Dendritic cell treated with granulocyte-macrophage colony-stimulating factor and Interleukin-4, amounts not matched to agents 40 ng/mL and 50 ng/mL, for 4 days (primary cell): Measurements from ENCODE around the gene ALPL.

ENCODE experiments used
- H3K27ac Mint-ChIP-seq: one replicate; pipeline ENCODE4 v1.8.0; 2022; ENCODE audit warnings: mild to moderate bottlenecking, mixed read lengths
- H3K27me3 Mint-ChIP-seq: one replicate; pipeline ENCODE4 v1.8.0; 2022; ENCODE audit warnings: mild to moderate bottlenecking, mixed read lengths
- H3K36me3 Mint-ChIP-seq: one replicate; pipeline ENCODE4 v1.8.0; 2022; ENCODE audit warnings: low read depth, mixed read lengths
- H3K4me1 Mint-ChIP-seq: one replicate; pipeline ENCODE4 v1.8.0; 2022; ENCODE audit warnings: low read depth, mixed read lengths
- H3K4me3 Mint-ChIP-seq: one replicate; pipeline ENCODE4 v1.8.0; 2022; ENCODE audit warnings: mild to moderate bottlenecking, moderate library complexity, mixed read lengths
- H3K9me3 Mint-ChIP-seq: one replicate; pipeline ENCODE4 v1.8.0; 2022; ENCODE audit warnings: mixed read lengths
- intact Hi-C: fragments of 100-400 bp; cut with micrococcal nuclease; formaldehyde crosslinking; loops from one replicate; pipeline ENCODE4 v1.15.0; 2022

The ALPL gene

DNA sequence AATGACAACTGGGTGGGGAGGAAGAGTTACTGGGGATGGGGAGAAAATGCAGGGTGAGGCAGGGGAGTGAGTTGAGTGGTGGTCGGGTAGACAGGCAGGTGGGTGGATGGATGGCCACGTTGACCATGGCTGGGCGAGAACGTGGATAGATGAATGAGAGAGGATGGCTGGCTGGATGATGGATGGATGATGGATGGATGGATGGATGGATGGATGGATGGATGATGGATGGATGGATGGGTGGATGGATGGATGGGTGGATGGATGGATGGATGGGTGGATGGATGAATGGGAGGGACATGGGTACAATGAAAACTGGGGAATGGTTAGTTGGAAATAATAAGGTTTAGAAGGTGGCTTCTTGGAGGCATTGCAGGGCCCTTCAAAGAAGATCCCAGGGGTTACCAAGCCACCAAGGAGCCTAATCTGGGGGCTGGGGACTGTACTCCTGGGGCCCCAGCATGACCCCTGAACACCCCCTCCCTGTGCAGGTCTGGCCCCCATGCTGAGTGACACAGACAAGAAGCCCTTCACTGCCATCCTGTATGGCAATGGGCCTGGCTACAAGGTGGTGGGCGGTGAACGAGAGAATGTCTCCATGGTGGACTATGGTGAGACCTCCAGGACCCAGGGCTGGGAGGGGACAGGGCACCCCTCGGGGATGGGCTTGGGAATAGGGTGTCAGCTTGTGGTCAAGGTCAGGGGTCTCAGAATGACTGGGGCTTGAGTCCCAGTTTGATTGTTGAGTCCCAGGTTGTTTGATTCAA, 67.0 kb downstream of the ALPL start:
- intact Hi-C loops: no loop called here
- Mint-ChIP-seq H3K36me3 (no peaks in the 10 kb centered on the region), H3K4me1 (peaks cover 6% of the 10 kb centered on the region), H3K4me3 (no peak overlapping the region), H3K9me3 (no peaks in the 10 kb centered on the region), H3K27me3 (peaks cover 49% of the 10 kb centered on the region), H3K27ac (no peak overlapping the region)

DNA sequence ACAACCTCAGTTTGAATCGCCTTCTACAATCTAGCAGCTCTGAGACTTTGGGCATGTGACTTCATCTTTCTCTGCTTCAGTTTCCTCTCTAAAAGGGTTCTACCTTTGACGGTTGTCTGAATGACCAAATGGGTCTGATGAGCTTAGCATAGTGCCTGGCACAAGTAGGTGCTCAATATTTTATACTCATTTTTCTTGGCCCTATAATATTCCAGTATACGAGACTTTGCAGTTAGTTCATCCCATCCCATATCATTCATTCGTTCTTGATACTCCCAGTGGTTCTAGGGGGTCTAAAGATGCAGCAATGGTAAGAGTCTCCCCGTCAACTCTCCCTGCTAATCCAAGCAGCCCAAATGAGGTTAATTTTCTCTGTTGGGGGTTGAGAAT, 67.6 kb downstream of the ALPL start:
- Mint-ChIP-seq H3K9me3 (no peaks in the 10 kb centered on the region), H3K27me3 (peaks cover 49% of the 10 kb centered on the region), H3K36me3 (no peaks in the 10 kb centered on the region), H3K27ac (no peak overlapping the region), H3K4me3 (no peak overlapping the region), H3K4me1 (peaks cover 6% of the 10 kb centered on the region)
- intact Hi-C loops: no loop called here

DNA sequence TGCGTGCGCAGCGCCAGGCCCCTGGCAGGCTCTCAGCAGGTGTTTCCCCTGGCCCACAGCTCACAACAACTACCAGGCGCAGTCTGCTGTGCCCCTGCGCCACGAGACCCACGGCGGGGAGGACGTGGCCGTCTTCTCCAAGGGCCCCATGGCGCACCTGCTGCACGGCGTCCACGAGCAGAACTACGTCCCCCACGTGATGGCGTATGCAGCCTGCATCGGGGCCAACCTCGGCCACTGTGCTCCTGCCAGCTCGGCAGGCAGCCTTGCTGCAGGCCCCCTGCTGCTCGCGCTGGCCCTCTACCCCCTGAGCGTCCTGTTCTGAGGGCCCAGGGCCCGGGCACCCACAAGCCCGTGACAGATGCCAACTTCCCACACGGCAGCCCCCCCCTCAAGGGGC, 68.1 kb downstream of the ALPL start:
- intact Hi-C loops: no loop called here
- Mint-ChIP-seq H3K4me3 (no peak overlapping the region), H3K27ac (no peak overlapping the region), H3K36me3 (no peaks in the 10 kb centered on the region), H3K9me3 (no peaks in the 10 kb centered on the region), H3K27me3 (peaks cover 49% of the 10 kb centered on the region), H3K4me1 (peaks cover 6% of the 10 kb centered on the region)

DNA sequence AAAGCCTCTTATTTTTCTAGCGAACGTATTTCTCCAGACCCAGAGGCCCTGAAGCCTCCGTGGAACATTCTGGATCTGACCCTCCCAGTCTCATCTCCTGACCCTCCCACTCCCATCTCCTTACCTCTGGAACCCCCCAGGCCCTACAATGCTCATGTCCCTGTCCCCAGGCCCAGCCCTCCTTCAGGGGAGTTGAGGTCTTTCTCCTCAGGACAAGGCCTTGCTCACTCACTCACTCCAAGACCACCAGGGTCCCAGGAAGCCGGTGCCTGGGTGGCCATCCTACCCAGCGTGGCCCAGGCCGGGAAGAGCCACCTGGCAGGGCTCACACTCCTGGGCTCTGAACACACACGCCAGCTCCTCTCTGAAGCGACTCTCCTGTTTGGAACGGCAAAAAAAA, 68.7 kb downstream of the ALPL start:
- H3K27me3 Mint-ChIP-seq: peaks cover 44% of the 10 kb centered on the region
- no peaks in the 10 kb centered on the region for H3K9me3 Mint-ChIP-seq
- intact Hi-C loops: no loop called here

DNA sequence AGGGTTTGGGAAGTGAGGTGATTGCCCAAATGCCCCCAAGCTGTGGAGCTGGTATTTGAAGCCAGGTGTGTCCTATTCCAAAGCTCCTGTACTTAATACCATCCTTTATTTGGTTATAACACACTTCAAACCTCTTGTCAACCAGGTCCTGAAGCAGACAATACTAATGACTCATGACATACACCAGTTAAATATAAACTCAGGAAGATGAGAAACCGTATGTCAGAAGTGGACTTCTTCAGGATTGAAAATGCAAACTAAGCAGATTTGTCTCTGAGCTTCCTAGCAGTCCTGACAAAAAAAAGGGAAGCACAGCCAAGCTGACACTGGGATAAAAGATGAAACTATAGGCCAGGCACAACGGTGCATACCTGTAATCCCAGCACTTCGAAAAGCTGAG, 70.6 kb downstream of the ALPL start:
- intact Hi-C loops: no loop called here
- Mint-ChIP-seq H3K27me3 (peaks cover 32% of the 10 kb centered on the region), H3K9me3 (no peaks in the 10 kb centered on the region), H3K27ac (no peak overlapping the region), H3K4me3 (no peak overlapping the region), H3K4me1 (peaks cover 12% of the 10 kb centered on the region), H3K36me3 (no peaks in the 10 kb centered on the region)

More for the DNA sequence above, 68.7 kb downstream of the ALPL start:
- peaks cover 10% of the 10 kb centered on the region for H3K4me1 Mint-ChIP-seq
- no peaks in the 10 kb centered on the region for H3K36me3 Mint-ChIP-seq
- H3K4me3 Mint-ChIP-seq: no peak overlapping the region
- no peak overlapping the region for H3K27ac Mint-ChIP-seq

DNA sequence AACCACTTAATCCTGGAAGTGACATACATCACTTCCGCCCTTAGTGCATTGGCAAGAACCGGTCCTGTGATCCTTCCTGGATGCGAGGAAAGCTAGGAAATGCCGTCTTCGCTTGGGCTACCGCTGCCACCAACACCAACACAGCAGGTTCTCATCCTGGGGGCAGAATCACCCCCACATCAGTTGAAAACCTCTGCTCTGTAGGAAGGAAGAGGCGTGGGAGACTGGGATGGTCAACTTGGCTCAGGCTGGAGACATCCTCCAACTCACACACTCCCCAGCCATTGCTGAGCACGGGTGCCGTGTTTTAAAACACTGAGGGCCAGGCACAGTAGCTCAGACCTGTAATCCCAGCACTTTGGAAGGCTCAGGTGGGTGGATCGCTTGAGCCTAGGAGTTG, 74.9 kb downstream of the ALPL start:
- Mint-ChIP-seq H3K27me3 (peaks cover 35% of the 10 kb centered on the region), H3K4me1 (peaks cover 12% of the 10 kb centered on the region), H3K9me3 (no peaks in the 10 kb centered on the region), H3K27ac (no peak overlapping the region), H3K4me3 (no peak overlapping the region), H3K36me3 (no peaks in the 10 kb centered on the region)
- intact Hi-C loops: no loop called here

DNA sequence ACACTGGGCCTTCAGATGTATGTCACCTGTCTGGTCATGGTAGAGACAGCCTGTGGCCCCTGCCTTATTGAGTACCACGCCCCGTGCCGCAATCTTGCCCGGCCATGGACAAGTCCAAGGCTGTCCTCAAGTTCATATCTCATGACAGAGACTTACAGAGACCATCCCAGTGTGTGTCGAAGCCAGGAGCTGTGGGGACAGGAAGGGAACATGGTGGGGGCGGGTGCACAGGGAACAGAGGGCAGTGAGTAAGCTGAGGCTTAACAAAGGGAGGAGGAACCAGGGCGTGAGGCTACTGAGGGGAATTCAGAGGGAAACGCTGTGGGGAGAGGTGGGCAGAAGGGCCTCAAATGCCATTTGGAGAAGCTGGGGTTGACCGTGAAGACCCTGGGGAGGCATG, 75.8 kb downstream of the ALPL start:
- Mint-ChIP-seq H3K4me1 (peaks cover 7% of the 10 kb centered on the region), H3K4me3 (no peak overlapping the region)

DNA sequence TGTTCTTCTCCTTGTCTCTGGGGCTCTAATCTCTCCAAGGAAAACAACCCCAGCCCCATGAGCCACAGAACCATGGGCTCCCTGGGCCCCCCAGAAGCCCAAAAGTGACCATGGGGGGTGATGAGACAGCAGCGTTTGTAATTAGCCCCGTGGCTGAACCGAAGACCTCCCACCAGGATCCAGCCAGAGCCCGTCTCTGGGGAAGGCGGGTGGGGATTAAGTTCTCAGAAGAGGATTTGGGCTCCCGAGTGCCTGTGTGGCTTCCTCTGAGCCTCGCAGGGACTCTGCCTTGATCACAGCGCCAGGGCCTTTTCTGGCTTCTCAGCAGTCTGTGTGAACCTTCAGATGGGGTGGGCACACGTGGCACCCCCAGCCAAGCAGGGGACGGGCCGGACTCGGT, 77.0 kb downstream of the ALPL start:
- Mint-ChIP-seq H3K27ac (no peak overlapping the region), H3K27me3 (peaks cover 54% of the 10 kb centered on the region), H3K4me3 (no peak overlapping the region), H3K4me1 (peaks cover 12% of the 10 kb centered on the region), H3K9me3 (no peaks in the 10 kb centered on the region), H3K36me3 (no peaks in the 10 kb centered on the region)
- intact Hi-C loops: no loop called here

More for the DNA sequence above, 75.8 kb downstream of the ALPL start:
- no peak overlapping the region for H3K27ac Mint-ChIP-seq
- intact Hi-C loops: no loop called here
- H3K27me3 Mint-ChIP-seq: peaks cover 43% of the 10 kb centered on the region
- H3K36me3 Mint-ChIP-seq: no peaks in the 10 kb centered on the region
- no peaks in the 10 kb centered on the region for H3K9me3 Mint-ChIP-seq

DNA sequence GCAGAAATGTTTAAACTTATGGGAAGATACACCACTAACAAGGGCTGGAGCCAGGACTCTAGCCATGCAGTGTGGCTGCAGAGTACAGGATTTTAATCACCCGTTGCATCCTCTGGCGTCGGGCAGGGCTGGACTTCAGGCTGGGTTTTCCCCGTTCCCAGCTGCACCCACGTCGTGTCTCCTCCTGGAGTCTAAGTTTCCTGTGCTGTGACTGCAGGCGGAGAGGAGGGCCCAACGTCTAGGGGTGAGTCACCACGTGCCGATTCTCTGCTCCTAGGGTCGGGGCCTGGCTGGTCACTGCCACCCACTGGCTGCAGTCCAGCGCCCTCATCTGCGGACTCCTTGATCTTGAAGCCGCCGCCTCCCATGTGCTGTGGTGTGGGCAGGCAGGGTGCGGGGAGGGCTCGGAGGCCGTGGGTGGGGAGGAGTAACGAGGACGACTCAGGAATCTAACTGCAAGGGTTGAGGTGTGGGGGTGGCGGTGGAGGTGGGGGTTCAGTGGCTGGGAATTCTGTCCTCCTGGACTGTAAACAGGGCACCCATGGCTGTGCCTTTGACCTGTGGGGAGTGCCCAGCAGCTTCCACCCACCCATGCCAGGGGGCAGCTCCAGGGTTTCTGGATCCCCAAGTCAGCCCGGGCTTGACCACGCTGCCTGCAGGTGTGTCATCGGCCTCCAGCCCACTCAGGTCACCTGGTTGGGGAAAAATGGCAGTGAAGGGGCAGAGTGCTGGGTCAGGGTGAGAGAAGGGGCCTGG, 77.8 kb downstream of the ALPL start:
- Mint-ChIP-seq H3K27ac (no peak overlapping the region), H3K27me3 (peaks cover 62% of the 10 kb centered on the region), H3K4me3 (no peak overlapping the region), H3K9me3 (no peaks in the 10 kb centered on the region), H3K36me3 (no peaks in the 10 kb centered on the region), H3K4me1 (peaks cover 12% of the 10 kb centered on the region)
- intact Hi-C loops: no loop called here

DNA sequence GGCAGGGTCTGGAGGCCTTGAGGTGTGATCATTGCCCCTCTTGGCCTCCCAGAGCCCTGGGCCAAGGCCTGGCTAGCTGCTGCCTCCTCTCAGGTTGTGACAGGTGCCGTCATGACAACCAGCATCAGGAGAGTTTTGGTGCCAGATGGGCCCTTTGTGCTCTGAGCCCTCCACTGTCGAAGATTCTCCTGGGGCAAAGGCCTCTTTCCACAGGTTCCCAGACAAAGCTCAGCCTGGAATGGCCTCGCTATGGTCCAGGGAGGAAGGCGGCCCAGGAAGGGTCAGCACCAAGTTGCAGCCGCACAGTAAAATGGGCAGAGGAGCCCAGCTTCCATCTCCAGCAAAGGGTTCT, 78.4 kb downstream of the ALPL start:
- Mint-ChIP-seq H3K36me3 (no peaks in the 10 kb centered on the region), H3K9me3 (no peaks in the 10 kb centered on the region), H3K4me1 (peaks cover 12% of the 10 kb centered on the region), H3K27me3 (peaks cover 66% of the 10 kb centered on the region), H3K27ac (no peak overlapping the region), H3K4me3 (no peak overlapping the region)
- intact Hi-C loops: no loop called here

DNA sequence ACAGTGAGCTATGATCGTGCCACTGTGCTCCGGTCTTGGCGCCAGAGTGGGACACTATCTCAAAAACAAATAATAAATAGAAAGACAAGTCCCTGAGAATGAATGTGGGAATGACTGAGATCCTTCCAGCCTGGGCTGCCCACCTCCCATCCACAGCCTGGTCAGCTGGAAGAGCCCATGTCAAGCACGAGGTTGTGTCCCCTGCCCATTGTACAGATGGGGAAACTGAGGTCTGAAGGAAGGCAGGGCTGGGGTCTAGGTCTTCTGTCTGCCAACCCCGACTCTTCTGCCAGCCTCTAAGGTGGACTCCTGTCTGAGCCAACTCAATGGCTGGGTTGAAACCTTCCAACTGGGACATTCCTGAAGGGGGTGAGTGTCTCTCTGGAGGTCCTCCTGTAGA, 80.4 kb downstream of the ALPL start:
- Mint-ChIP-seq H3K36me3 (no peaks in the 10 kb centered on the region), H3K4me1 (peaks cover 6% of the 10 kb centered on the region), H3K27me3 (peaks cover 64% of the 10 kb centered on the region), H3K27ac (no peak overlapping the region), H3K9me3 (no peaks in the 10 kb centered on the region), H3K4me3 (no peak overlapping the region)
- intact Hi-C loops: no loop called here

DNA sequence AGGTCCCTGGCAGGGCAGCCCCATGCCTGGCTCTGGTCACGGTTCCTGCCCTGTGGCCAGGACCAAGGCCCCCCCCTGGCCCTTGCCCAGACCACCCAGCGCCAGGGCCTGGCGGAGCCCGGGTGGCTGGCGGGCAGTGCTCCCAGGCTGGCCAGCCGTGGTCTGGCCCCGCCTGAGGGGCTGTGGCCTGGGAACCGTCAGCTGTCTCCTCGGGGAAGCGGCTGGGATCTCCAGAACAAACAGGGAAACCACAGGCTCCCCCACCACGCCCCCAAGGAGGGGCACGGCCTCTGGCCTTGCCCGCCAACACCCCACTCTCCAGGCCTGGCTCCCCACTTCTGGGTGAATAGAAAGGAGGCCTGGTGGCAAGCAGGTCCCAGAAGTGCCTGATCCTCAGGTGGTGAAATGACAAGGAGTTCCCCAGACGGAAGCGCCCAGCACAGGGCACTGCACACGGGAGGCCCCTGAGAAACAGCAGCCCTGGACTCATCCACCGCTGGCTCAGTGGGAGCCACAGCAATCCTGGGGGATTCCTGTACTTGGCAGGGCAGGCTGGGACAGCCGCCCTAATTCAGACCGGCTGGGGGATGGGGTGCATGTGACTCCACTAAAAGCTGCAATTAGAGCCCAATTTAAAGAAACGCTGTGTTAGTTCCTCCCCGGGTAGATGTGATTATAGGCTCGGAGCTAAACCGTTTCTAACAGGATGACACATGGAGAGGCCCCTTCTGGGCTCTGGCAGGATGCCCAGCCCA, 81.1 kb downstream of the ALPL start:
- Mint-ChIP-seq H3K36me3 (no peaks in the 10 kb centered on the region), H3K4me3 (no peak overlapping the region), H3K27ac (no peak overlapping the region), H3K9me3 (no peaks in the 10 kb centered on the region), H3K4me1 (peaks cover 6% of the 10 kb centered on the region), H3K27me3 (peaks cover 62% of the 10 kb centered on the region)
- intact Hi-C loops: no loop called here

DNA sequence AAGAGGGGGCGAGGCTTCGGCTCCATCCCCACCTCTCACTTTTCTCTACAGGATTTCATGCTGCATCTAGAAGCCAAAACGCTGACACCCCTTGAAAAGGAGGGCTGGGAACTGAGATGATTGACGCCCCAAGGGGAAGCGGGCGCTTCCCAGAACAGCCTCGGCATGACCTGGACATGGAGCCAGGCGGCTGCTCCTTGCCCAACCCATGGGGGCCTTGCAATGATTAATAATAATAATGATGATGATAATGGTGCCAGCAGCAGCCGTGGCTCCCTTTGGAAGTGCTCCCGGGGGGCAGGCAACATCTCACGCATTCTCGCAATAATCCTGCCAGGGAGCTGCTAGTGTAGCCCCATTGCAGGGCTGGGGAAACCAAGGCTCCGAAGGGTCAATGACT, 81.7 kb downstream of the ALPL start:
- peaks cover 6% of the 10 kb centered on the region for H3K4me1 Mint-ChIP-seq
- intact Hi-C loops: no loop called here
- H3K27ac Mint-ChIP-seq: no peak overlapping the region
- no peaks in the 10 kb centered on the region for H3K36me3 Mint-ChIP-seq
- H3K4me3 Mint-ChIP-seq: no peak overlapping the region
- H3K9me3 Mint-ChIP-seq: no peaks in the 10 kb centered on the region
- H3K27me3 Mint-ChIP-seq: peaks cover 62% of the 10 kb centered on the region
